A673 (cell line): ENCODE results near the gene CAST.

Experiments
- CTCF ChIP-seq: fragments of 300-800, 200-600 bp; sonication (generic); conservative IDR thresholded peaks from 2 replicates; pipeline ENCODE4 v1.5.1; 2017; ENCODE audit warnings: low read depth, mild to moderate bottlenecking, antibody characterized with exemption, low read length, moderate library complexity, mixed read lengths
- EZH2 ChIP-seq: fragments of 200-600 bp; sonication (generic); IDR thresholded peaks from 2 replicates; pipeline ENCODE4 v1.6.1; 2017; ENCODE audit warnings: borderline replicate concordance, low read depth, mild to moderate bottlenecking, mixed read lengths, antibody characterized with exemption, low read length; ENCODE audit not compliant: poor library complexity, severe bottlenecking

GRCh38 chr5:96624596-96624995 is 37.6 kb upstream of the CAST start:
- TF ChIP-seq CTCF, result no peak
- no peak for TF ChIP-seq EZH2
